OCI-LY7 (cell line): ENCODE results near the gene GNG12. TPM values are rescaled to one million over a fixed set of nuclear protein-coding genes. Genes with fewer than 3 reads are reported as not detected.

Experiments used
- BruUV-seq: library from RNA; stranded (reverse); fragments of 400-500 nt; replicated peaks from 2 replicates; lab custom pipeline; 2021; lab: Mats Ljungman, UMichigan
- CTCF ChIA-PET: fragments of 300-600 bp; sonication (Branson Sonifier 250); formaldehyde crosslinking; loops from one replicate; lab custom pipeline; 2022; ENCODE audit warnings: antibody characterized with exemption; ENCODE audit not compliant: unreplicated experiment; lab: Charles Lee
- POLR2A ChIA-PET: fragments of 300-600 bp; sonication (Branson Sonifier 250); formaldehyde crosslinking; loops from one replicate; lab custom pipeline; 2022; ENCODE audit warnings: antibody characterized with exemption; lab: Charles Lee
- DNase-seq: peaks from one replicate; pipeline ENCODE4 v3.0.0-alpha.2; 2015; ENCODE audit warnings: low spot score
- H2AFZ ChIP-seq: fragments of 200-600 bp; sonication (generic), shearing (Covaris generic); 2 replicates; pipeline ENCODE4 v1.6.1; 2014; ENCODE audit warnings: mild to moderate bottlenecking, antibody characterized with exemption, low read length, moderate library complexity
- H3K27ac ChIP-seq: fragments of 200-600 bp; sonication (generic); 2 replicates; pipeline ENCODE4 v1.5.1; 2014; ENCODE audit warnings: mixed run types, low read depth, mild to moderate bottlenecking, moderate library complexity, low read length, inconsistent platforms; ENCODE audit not compliant: poor library complexity, severe bottlenecking
- H3K36me3 ChIP-seq: fragments of 200-600 bp; sonication (generic); 2 replicates; pipeline ENCODE4 v1.6.1; 2014; ENCODE audit warnings: mild to moderate bottlenecking, antibody characterized with exemption, low read length, moderate library complexity, mixed read lengths; ENCODE audit not compliant: insufficient read depth
- H3K4me1 ChIP-seq: fragments of 200-600 bp; sonication (generic); 2 replicates; pipeline ENCODE4 v1.5.1; 2014; ENCODE audit warnings: mild to moderate bottlenecking, low read length; ENCODE audit not compliant: insufficient read depth, poor library complexity, severe bottlenecking
- H3K4me2 ChIP-seq: fragments of 200-600 bp; sonication (generic); 2 replicates; pipeline ENCODE4 v1.6.1; 2014; ENCODE audit warnings: mild to moderate bottlenecking, low read length
- H3K4me3 ChIP-seq: fragments of 200-600 bp; sonication (generic); 2 replicates; pipeline ENCODE4 v1.5.1; 2014; ENCODE audit warnings: mild to moderate bottlenecking, low read depth, low read length; ENCODE audit not compliant: poor library complexity, severe bottlenecking
- H3K79me2 ChIP-seq: fragments of 200-600 bp; sonication (generic); 2 replicates; pipeline ENCODE4 v1.6.1; 2016; ENCODE audit warnings: low read depth, mild to moderate bottlenecking, low read length, moderate library complexity, mixed read lengths; ENCODE audit not compliant: insufficient read depth
- H3K9me2 ChIP-seq: fragments of 200-600 bp; sonication (generic); 2 replicates; pipeline ENCODE4 v1.6.1; 2016; ENCODE audit warnings: mild to moderate bottlenecking, low read length, mixed read lengths; ENCODE audit not compliant: insufficient read depth
- H3K9me3 ChIP-seq: fragments of 200-600 bp; sonication (generic); 2 replicates; pipeline ENCODE4 v1.6.1; 2014; ENCODE audit warnings: mild to moderate bottlenecking, mixed run types, low read length, mixed read lengths
- H4K20me1 ChIP-seq: fragments of 200-600 bp; sonication (generic); 2 replicates; pipeline ENCODE4 v1.6.1; 2014; ENCODE audit warnings: mild to moderate bottlenecking, antibody characterized with exemption, low read length, moderate library complexity, mixed read lengths; ENCODE audit not compliant: insufficient read depth
- EZH2phosphoT487 ChIP-seq: fragments of 200-600 bp; sonication (generic); IDR thresholded peaks from 2 replicates; pipeline ENCODE4 v1.6.1; 2018; ENCODE audit warnings: low read depth, borderline replicate concordance, mild to moderate bottlenecking, mixed run types, antibody characterized with exemption, low read length, moderate library complexity, mixed read lengths
- intact Hi-C: fragments of 100-400 bp; cut with micrococcal nuclease; formaldehyde crosslinking; loops from one replicate; pipeline ENCODE4 v1.10.0; 2022; ENCODE audit not compliant: unreplicated experiment
- total RNA-seq, 2 experiments: library from RNA; depleted of rRNA in 1 of 2; stranded (reverse); fragments of >200 nt in 1 of 2; shearing (Covaris generic) in 1 of 2; gene quantifications; 2 replicates each; pipeline ENCODE4 v1.2.3, GENCODE V29; 2014 to 2022
- TF ChIP-seq, protein P1 (sequence below): fragments of 200-600 bp; sonication (generic); conservative IDR thresholded peaks from 2 replicates; pipeline ENCODE4 v1.5.1; 2014; ENCODE audit warnings: mild to moderate bottlenecking, antibody characterized with exemption, low read length, moderate library complexity, mixed read lengths

GNG12 gene
- total RNA-seq, 2 experiments from 2014 or later: 0.10 TPM; not detected in 1

DNA sequence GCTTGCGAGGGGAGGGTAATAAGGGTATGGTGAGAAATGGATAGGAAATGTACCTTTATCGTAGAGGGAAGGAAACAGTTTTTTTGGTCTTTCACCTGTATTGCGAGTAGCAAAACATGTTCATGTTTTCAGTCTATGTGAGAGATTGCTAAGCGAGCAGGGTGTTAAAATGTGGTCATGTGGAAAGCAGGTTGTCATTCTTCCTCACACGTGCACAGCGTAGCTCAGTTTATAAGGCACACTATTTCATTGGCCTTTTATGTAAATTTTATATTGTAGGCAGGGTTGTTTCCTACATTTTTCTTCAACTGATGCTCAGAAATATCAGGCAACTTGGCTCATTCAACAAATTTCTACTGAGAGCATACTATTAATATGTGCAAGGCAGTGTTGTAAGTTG, 18.5 kb upstream of the GNG12 start:
- no TSS peak for BruUV-seq
- Histone ChIP-seq H3K9me2 (no peaks in the 10 kb centered on the region), H3K79me2 (no peaks in the 10 kb centered on the region), H4K20me1 (no peaks in the 10 kb centered on the region), H3K9me3 (no peaks in the 10 kb centered on the region), H3K4me3 (no peak overlapping the region), H3K4me1 (no peaks in the 10 kb centered on the region), H3K36me3 (no peaks in the 10 kb centered on the region), H3K4me2 (no peak overlapping the region), H3K27ac (no peak overlapping the region), H2AFZ (no peak overlapping the region)
- intact Hi-C loops: loop anchor here (10.0 kb wide), 1 partner anchor 493 kb away; no protein-coding TSS in a partner anchor
- ChIA-PET POLR2A (no interaction called here), CTCF (no interaction called here)
- no peak for DNase-seq
- TF ChIP-seq, protein P1, sequence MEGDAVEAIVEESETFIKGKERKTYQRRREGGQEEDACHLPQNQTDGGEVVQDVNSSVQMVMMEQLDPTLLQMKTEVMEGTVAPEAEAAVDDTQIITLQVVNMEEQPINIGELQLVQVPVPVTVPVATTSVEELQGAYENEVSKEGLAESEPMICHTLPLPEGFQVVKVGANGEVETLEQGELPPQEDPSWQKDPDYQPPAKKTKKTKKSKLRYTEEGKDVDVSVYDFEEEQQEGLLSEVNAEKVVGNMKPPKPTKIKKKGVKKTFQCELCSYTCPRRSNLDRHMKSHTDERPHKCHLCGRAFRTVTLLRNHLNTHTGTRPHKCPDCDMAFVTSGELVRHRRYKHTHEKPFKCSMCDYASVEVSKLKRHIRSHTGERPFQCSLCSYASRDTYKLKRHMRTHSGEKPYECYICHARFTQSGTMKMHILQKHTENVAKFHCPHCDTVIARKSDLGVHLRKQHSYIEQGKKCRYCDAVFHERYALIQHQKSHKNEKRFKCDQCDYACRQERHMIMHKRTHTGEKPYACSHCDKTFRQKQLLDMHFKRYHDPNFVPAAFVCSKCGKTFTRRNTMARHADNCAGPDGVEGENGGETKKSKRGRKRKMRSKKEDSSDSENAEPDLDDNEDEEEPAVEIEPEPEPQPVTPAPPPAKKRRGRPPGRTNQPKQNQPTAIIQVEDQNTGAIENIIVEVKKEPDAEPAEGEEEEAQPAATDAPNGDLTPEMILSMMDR: no peak
- no peak for TF ChIP-seq EZH2phosphoT487

DNA sequence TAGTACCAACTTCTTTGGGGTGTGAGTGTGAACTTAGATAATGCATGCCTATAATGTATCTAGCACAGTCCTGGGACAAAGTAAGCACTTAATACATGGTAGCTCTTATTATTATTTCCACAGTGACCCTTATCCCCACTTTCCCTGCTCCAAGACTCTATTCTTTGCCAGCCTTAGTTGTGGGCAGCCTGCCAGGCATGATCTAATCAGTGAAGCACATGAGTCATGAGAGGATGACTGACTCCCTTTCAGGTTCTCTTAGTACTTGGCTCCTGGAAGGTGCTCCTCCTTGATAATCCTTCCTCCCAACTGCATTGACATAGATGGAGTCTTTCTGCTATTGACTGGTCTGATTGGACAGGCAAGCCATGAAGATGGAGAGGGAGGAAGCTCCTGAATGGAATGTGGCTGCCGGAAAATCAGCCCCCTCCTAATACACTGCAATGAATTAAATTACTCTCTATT, 17.4 kb upstream of the GNG12 start:
- DNase-seq: no peak
- no TSS peak for BruUV-seq
- Histone ChIP-seq H3K36me3 (no peaks in the 10 kb centered on the region), H3K9me2 (no peaks in the 10 kb centered on the region), H3K9me3 (no peaks in the 10 kb centered on the region), H4K20me1 (no peaks in the 10 kb centered on the region), H3K4me2 (no peak overlapping the region), H3K4me3 (no peak overlapping the region), H3K27ac (no peak overlapping the region), H2AFZ (no peak overlapping the region), H3K79me2 (no peaks in the 10 kb centered on the region), H3K4me1 (no peaks in the 10 kb centered on the region)
- CTCF ChIA-PET: interaction anchor here (1.5 kb wide), 1 partner anchor 22 kb away, joined by 4 read pairs; no protein-coding TSS in a partner anchor
- intact Hi-C loops: loop anchor here (10.0 kb wide), 1 partner anchor 494 kb away; no protein-coding TSS in a partner anchor
- POLR2A ChIA-PET: interaction anchor here (0.6 kb wide), 1 partner anchor 33 kb away, joined by 5 read pairs; no protein-coding TSS in a partner anchor
- TF ChIP-seq, protein P1: no peak
- TF ChIP-seq EZH2phosphoT487: no peak

DNA sequence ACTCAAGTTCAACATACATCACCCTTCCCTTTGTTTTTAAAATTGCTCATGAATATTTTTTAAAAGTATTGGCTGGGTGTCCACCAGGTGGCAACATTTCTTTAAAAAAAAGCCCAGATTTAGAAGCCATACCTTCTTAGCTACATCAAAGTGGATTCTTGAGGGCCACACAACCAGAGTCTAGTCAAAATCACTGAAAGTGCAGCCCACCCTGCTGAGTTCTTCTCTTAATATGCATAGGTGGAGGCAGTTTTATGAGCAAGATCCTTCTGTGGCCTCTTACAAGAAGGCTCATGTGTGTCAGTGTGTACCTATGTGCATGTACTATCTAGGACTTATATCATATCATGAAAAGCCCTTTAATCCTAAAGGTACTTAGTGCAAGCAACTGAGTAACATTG, 16.9 kb upstream of the GNG12 start:
- no peak overlapping the region for H2AFZ ChIP-seq

More for the DNA sequence above, 16.9 kb upstream of the GNG12 start:
- peak; percentile 25 for DNase-seq
- Histone ChIP-seq H3K4me2 (no peak overlapping the region), H3K27ac (no peak overlapping the region), H3K4me3 (no peak overlapping the region), H3K79me2 (no peaks in the 10 kb centered on the region), H3K9me2 (no peaks in the 10 kb centered on the region), H3K36me3 (no peaks in the 10 kb centered on the region), H3K9me3 (no peaks in the 10 kb centered on the region), H4K20me1 (no peaks in the 10 kb centered on the region), H3K4me1 (no peaks in the 10 kb centered on the region)
- ChIA-PET POLR2A (interaction anchor here (0.6 kb wide), 1 partner anchor 34 kb away, joined by 5 read pairs; no protein-coding TSS in a partner anchor), CTCF (interaction anchor here (1.5 kb wide), 1 partner anchor 22 kb away, joined by 4 read pairs; no protein-coding TSS in a partner anchor)
- no TSS peak for BruUV-seq
- TF ChIP-seq, protein P1: peak; percentile 85
- TF ChIP-seq EZH2phosphoT487: no peak
- intact Hi-C loops: loop anchor here (10.0 kb wide), 1 partner anchor 495 kb away; no protein-coding TSS in a partner anchor
